Stimulated activated CD4-positive, alpha-beta T cell treated with anti-CD3 and anti-CD28 coated beads, Interleukin-12 subunit alpha, Interleukin-12 subunit beta, amount 100 ng/mL, for 48 hours (primary cell): ENCODE results near the gene SCN8A.

ENCODE experiments used
- DNase-seq, 3 donors: peaks; one replicate each; pipeline ENCODE4 v3.0.0-alpha.2; 2020; ENCODE audit warnings: low read depth in 2 of 3, low spot score in 1 of 3

Gene SCN8A

DNA sequence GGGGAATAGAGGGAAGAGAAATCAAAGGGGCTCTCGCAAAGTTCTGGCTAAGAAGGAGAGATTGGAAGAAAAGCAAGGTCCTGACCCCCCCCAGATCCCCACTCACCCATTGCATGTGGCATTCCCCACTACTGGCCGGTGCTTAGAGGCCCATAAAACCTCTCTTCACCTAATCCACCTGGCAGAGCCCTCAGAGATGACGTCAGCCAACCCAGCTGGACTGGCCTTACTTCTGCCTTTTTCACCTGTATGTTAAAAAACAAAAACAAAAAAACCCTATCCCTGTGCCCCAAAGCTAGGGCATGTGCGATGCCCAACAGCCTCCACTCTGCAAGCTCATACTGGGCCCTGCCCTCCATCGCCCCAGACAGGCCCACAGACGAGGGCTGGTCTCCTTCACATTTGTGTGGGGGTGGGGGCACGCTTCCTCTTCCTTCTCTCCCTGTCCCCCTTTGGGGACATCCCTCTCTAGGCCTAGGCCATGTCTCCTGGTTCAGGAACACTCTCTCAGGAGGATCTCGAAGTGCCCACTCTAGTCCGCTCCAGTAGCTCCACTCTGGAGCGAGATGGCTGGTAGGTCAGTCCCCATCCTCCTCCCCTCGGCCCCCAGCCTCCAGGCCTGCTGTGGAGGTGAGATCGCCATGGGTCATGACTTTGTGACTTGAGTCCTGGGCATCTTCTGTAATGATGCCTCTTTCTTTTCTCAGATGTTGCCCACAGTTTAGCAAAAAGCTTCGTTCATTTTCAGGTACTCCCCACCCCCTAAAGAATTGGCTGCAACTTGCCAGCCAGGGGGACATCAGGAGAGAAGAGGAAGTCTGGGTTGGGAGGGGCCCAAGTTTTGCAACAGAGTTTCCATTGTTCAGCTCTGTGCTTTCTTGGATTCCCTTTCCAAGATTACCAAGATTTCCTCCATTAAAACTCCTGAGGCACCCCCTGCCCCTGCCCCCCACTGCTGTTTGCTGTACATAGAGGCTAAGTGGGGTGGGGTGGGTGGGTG, 220.5 kb downstream of the SCN8A start:
- no peak for DNase-seq

DNA sequence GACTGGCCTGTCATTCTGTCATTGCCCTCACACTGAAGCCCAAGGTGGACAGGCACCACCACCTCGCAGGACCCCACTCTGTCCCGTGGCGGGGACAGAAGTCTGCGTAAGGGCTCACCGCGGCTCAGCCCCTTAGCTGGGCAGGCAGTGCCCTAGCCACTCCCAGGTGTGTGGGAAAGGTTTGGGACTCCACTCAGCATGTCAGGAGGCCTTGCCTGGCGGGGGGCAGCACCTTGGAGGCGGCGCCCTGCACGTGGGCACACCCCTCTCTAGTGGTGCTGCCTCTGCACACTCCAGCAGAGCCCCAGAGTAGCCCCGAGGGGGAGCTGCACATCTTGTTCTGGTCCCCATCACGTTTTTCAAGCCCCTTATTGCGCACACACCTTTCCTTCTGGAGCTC, 221.8 kb downstream of the SCN8A start:
- no peak for DNase-seq

DNA sequence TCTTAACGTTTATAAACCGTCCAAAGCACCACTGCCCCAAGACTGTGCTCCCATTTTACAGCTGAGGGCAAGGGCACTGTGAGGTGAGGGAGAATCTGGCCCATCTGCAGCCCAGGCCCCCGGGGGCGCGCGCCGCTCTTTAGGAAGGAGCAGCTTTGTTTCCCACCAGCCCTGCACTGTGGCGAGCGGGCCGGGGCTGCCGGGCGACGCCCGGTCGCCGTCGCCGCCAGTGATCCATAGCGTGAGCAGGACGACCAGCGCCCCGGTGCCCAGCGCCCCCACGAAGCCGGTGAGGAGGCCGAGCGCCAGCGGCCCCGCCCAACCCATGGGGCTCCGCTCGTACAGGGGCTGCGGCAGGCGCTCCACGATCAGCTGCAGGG, 222.9 kb downstream of the SCN8A start:
- no peak for DNase-seq

DNA sequence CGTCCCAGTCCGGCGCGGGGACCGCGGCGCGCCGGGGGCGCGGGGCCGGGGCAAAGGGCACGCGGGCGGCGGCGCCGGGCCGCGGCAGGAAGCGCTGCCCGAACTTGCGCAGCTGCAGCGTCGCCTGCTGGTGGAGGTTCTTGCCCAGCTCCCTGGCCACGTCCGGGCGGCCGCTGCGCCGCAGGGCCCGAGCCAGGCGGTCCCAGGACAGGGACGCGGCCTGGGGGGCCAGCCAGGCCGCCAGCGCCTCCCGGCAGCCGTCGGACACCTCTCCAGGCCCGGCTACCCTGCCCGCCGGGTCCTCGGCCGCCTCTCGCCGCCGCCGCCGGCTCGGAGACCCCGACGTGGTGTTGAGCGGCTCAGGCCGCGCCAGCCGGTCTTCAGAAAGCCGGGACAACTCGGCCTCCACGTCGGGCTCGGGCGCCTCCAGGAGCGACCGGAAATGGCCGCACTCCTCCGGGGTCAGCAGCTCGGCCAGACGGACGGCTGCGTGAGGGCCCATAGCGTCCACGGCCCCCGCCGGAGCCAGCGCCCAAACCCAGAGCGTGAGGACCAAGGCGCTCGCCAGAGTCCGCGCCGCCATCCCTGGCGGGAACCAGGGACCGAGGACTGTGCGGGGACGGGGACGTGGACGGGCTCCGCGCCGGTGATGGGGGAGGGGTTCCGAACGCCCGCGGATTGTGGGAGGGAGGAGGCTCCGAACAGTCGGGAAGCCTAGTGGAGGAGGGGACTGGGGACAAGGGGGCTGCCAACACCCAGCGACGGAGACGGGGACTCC, 223.5 kb downstream of the SCN8A start:
- peak in 2 of 3 donors; percentile 54 to 61 for DNase-seq

DNA sequence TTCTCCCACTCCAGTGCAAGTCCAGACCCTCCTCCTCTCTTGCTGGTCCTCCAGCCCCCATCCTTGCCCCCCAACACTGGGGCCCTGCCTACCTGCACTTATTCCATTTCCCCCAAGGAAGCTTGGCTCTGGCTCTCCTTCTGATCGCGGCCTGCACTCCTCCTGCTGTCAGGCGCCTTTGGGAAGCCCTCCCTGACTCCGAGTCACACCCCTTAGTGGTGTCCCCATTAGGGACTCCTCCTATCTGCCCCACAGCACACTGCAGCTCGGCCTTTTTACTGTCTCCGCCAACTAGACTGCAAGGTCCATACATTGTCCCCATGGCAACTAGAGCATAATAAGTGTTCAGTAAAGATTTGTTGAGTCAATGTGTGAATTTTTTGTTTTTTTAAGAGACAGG, 224.5 kb downstream of the SCN8A start:
- no peak for DNase-seq

DNA sequence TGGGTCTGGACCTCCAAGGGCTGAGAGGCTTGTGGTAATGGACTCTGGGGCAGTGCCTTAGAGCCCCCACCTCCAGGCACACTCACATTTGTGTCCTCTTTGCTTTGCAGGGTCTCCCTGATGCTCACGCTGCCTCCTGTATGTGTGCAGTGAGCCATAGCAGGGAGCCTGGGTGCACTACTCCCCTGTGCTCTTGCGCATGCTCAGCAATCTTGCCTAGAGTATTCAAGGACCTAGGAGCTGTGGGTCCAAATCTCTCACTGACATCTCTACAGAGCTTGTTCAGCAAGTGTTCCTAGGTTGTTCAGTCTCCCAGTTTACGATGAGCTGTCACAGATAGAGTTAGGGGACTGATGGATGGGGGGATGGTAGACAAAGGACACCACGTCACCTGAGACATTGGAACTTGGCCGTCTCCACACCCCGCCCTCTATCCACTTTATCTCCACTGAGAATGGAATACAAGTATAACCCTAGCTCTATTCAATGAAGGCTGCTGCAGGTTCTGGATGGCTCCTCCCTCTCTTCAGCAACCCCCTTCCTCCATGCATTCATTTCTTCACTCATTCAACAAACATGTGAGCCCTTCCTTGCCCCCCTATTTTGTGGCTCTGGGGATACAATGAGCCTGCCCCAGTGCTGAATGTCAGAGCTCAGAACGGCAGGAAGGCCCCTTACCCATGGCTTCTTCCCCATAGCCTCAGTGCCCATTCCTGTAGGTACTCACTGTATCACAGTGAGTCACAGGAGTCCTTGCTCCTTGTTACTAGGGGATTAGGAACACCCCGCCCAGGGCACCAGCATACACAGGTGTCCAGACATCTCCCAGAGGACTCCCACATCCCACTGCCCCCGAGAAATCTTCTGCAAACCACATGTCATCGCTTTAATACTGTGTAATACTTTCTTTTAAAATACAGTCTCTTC, 226.3 kb downstream of the SCN8A start:
- no peak for DNase-seq

DNA sequence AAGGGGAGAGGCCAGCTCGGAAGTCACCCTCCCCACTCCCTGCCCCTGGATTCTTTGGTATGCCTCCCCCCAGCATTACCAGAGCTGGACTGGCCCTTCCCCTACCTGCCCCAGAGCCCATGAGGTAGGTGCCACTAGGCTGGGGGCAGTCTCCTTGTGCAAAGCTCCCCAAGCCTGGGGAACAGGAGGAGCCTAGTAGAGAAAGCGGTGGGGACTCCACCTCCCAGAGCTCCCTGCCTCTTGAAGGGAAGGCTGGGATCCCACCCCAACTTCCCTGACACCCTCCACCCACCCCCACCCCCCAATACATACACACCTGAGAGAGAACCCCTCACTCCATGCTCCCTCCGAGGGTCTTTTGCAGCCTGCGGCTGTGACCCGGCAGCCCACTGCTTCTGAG, 227.1 kb downstream of the SCN8A start:
- no peak for DNase-seq

DNA sequence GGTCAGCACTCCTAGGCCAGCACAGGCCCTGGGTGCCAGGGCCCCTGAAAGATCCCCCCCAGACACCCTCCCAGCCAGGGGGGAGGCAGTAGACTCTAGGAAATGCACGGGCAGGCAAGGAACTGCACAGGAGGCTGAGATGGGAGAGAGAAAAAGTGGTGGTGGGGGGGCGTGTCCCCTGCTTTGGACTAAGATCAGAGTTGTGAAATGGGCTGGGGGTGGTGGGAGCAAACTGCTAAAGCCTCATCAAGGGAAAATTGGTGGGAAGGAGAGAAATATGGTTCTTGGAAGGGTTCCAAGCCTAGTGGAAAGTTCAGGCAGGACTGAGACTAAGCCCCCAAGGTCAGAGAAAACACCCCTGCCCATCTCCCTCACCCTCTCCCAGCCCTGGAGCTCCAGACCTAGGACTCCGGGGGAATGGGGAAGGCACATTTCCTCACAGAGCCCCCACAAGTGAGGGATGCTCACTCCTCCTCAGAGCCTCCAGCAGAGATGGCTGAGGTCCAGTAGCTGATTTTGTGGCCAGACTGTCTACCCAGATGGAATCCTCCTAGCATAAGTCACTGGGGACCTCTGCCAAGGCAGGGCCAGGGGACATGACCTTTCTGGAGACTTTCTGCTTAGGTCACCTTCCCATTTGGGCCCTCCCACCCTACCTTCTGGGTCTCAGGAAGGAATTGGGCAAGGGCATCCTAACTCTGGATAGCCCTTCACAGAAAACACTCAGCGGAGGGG, 227.7 kb downstream of the SCN8A start:
- DNase-seq: no peak

DNA sequence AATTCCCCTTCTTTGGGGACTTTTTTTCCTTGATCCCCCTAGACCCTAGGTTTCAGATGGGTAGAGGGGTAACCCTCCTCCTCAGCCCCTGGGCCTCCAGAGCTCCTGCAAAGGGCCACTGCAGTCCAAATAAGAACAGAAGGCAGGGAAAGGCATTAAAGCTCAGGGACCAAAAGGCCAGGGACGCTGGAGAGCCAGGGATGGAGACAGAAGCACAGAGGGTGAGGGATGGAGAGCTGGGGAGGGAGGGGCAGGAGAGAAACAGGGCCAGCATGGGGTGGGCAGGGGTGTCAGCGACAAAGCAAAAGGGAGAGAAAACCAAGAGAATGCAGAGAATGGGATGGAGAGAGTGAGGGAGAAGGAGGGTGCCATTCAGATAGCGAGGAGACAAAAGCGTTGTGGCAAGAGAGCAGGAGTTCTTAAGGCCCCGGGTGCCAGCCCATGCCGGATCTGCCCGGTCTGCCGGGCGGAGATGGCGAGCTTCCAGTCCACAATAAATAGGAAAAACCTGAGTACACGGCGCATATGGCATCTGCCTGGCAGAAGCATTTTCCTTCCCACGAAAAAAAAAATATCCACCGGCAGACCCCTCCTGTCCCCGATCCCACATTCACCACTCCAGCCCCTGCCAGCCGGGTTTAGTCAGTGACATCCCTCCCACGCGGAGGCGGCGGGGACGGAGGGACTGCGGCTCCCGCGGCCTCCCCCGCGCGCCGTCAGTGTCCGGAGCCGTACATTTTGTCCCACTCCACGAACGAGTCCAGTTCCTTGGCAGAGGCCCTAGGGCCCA, 228.9 kb downstream of the SCN8A start:
- DNase-seq: no peak

DNA sequence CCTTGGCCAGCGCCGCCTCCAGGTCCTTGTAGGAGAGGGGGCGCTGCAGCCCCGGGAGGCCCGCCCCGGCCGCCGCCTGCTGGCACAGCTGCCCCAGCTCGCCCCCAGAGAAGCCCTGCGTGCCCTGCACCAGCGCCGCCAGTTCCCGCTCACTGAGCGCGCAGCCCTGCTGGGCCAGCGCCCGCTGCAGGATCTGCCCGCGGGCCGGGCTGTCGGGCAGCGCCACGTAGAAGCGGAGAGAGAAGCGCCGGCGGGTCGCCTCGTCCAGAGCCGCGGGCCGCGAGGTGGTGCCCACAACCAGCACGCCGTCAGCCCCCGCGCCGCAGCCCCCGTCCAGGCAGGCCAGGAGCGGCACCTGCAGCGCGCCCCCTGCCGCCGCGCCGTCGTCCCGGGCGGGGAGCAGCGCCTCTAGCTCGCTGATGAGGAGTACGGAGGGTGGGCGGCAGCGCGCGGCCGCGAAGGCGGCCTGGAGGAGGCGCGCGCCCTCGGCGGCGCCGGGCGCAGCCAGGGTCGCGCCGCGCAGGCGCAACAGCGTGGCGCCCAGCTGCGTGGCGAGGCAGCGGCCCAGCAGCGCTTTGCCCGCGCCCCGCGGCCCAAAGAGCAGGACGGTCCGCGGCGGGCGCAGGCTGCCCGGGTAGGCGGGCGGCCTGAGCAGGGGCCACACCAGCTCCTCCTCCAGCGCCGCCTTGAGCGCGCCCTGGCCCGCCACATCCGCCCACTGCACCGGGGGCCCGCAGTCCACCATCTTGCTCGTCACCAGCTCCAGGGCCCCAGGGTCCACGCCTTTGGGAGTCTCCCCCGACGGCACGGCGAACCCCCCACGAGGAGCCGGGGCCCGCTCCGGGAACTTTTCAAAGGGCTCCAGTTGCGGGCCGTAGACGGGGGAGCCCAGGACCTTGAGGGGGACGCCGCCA, 229.8 kb downstream of the SCN8A start:
- DNase-seq: peak; percentile 56 to 73 (median 58)

DNA sequence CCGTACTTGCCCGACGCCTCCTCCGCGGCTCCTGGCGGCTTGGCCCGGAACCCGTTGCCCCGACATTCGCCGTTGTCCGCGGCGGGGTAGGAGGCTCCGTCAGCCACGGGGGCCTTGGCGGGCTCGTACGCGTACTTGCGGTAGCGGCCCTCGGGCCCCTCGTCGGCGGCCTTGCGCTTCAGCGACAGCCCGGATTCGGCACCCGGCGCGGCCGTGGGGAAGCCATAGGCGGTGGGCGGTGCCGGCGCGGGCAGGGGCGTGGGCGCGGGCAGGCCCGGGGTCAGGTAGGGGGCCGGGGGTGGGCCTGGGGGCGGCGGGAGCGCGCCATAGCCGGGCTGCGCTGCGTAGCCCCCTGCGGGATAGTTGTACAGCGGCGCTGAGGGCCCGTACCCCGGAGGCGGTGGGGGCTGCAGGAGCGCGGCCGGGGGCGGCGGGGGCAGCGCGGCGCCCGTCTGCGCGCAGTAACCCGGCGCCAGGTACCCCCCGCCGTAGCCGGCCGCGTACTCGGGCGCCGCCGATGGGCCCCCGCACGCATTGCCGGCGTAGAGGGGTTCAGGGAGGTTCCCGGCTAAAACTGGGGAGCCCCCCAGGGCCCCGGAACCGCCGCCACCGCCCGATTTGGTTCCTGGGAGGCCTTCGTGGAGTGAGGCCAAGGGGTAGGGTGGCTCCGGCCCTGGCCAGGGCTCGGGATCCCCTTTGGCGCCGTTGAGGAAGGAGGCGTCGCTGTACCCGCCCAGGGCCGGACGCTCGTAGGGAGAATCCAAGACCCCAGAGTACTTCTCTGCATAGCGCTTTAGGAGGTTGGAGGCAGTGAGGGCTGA, 230.6 kb downstream of the SCN8A start:
- DNase-seq: peak in 1 of 3 donors; percentile 31

DNA sequence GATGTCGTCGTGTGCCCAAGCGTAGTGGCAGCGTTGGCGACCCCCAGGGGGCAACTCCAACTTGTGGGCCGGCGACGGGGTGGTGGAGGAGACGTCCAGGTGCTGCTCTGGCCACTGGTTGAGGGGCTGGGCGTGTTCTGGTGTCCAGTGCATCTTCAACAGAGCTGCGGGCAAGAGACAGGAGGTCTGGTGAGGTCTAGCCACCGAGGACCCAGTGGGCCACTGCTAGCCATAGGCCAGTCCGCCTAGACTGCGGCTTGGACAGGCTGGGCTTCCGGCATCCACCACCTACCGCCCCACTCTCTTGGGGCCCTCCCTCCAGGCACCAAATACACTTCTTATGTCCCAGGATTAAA, 231.2 kb downstream of the SCN8A start:
- DNase-seq: no peak

DNA sequence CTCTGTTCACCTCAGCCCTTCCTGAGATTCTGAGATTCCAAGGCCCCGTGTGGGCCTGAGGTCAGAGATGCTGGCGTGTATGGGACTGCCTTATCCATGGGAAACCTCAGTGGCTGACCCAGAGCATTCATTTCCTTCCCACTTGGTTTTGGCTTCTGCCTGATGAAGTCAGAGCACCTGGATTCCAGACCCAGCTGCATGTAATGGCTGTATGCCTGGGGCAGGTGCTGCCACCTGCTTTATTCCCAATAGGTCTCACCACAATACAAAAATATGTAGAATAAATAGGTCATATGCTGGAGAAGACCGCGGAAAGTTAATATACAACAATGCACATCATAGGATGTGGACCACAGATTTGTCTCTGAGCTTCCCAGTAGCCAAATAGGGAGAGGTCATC, 231.9 kb downstream of the SCN8A start:
- DNase-seq: no peak

DNA sequence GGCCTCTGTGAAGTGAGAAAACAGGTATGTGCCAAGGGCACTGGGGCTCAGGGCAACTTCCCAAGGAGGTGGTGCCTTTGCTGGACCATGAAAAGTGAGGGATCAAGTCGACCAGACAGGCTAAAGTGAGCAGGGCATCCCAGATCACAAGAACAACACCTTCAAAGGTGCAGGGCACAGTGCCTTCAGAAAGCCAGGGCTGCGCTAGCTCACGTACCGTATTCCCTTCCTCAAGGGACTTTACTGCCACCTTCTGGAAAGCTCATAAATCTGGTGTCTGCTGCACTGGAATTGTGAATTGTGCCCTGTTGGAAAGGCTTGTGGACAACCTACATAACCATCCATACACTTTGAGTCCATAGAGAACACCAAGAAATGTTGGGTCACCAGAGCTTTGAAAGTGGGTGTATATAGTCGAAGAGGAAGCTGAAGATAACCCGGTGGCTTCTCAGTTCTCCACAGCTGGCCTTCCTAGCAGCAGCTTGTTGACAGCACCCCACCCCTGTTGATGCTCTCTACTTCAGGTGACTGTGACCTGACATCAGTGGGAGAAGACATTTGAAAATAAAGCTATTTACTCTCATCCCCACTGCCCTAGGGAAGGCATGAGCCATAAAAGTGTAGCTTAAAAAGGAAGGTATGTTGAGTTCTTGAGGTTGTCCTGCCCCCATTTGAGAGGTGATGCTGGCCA, 233.0 kb downstream of the SCN8A start:
- DNase-seq: no peak

DNA sequence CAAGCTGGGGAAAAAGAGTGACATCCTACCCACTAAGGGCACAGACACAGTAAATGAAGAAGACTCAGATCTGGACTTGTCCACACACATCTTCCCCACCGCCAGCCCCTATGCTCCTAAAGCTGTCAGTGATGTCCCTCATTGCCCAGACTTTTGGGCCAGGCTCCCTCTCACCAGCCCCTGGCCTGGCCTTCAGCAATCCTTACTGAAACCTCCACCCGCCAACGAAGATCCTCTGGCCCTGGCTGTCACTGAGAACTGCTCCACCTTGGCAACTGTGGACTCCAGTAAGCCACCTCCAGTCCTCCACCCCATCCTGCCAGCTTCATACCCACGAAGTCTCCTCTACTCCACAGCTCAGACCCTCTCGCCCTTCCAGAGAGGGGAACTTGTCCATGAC, 234.2 kb downstream of the SCN8A start:
- no peak for DNase-seq

DNA sequence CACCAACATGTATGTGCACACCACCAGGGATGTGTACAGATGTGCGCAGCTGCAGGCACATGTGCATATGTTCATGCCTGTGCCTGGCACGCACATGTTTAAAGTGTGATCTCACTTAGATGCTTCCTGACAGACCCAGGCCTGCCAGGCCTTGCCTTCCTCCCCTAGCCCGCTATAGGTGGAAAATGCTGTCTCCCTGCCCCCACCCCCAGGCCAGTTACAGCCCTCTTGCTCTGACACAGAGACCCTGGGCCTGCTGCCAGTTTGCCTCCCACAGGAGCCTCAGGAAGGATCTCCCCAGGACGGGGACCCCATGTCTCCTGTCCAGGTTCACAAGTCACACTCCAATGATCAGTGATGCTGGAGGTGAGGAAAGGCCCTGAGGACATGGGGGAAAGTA, 235.8 kb downstream of the SCN8A start:
- DNase-seq: no peak
